ENCODE measurements around the gene DLX6. TPM values are rescaled to one million over a fixed set of nuclear protein-coding genes. Genes with fewer than 3 reads are reported as not detected.

Gene DLX6
- total RNA-seq, 2 donors from 2014 or later: not detected

DNA sequence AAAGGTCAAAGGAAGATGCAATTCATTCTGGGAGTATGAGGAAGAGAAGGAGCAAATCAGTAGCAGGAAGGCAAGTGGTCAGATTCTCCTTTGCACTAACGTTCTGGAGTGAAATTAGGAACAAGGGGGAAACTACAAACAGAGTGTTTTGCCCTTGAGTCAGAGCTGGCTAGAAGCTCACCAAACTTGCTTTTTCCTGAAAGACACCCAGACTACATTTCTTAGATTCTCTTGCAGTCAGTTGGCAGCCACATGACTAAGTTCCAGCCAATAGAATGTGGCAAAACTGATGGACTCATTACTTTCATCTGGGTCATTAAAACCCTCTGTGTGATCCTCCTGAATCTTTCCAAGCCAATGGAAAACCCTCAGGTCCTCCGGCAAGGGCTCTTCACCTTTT lies 37.9 kb downstream of the DLX6 start:
- Mint-ChIP-seq H3K4me1 (no peaks in the 10 kb centered on the region), H3K27me3 (peaks cover 45% of the 10 kb centered on the region), H3K27ac (no peak overlapping the region), H3K9me3 (no peaks in the 10 kb centered on the region), H3K4me3 (no peak overlapping the region), H3K36me3 (ENCODE audit: low read depth) (no peaks in the 10 kb centered on the region)
- ATAC-seq (replicated peaks): no peak

Other genes starting within 250 kb of the DLX6 start
- not detected for gene DLX5, start 19.3 kb downstream of the DLX6 start, total RNA-seq
- gene SDHAF3, start 112.1 kb downstream of the DLX6 start, total RNA-seq: 10 to 100 TPM; 17.8 to 23.5 TPM

Data from activated T-helper 17 cell treated with anti-CD3 and anti-CD28 coated beads, Interleukin-2, amount 50 U/mL, for 72 hours (primary cell).